H1 (cell line): ENCODE data around the gene NTPCR. TPM values are rescaled to one million over a fixed set of nuclear protein-coding genes. Genes with fewer than 3 reads are reported as not detected.

Experiments
- CTCF ChIA-PET: fragments of 300-600 bp; sonication (Branson Sonifier 250); formaldehyde crosslinking; loops from one replicate; lab custom pipeline; 2021; ENCODE audit not compliant: partially characterized antibody; lab: Charles Lee
- POLR2A ChIA-PET: fragments of 300-600 bp; sonication (Branson Sonifier 250); formaldehyde crosslinking; loops from one replicate; lab custom pipeline; 2021; ENCODE audit warnings: inconsistent platforms; ENCODE audit not compliant: partially characterized antibody; lab: Charles Lee
- DNase-seq, 2 experiments: peaks; one replicate each; pipeline versions ENCODE4 v3.0.0 to v3.0.0-alpha.2; 2010 to 2022; ENCODE audit warnings: low spot score in 2 of 2, low read depth in 1 of 2, mixed read lengths in 1 of 2
- FAIRE-seq: peaks from 2 replicates; lab custom pipeline; 2011; peaks lifted over from hg19 to GRCh38; lab: Jason Lieb, UNC
- H2AFZ ChIP-seq: 2 replicates; pipeline ENCODE4 v1.8.1; 2012; ENCODE audit warnings: low read length, inconsistent platforms
- H2AK5ac ChIP-seq: 2 replicates; pipeline ENCODE4 v1.6.1; 2013; ENCODE audit warnings: low read depth, low read length
- H2BK120ac ChIP-seq: replicated peaks from 2 replicates; pipeline ENCODE3; 2013; ENCODE audit warnings: low read depth, low read length, inconsistent platforms
- H2BK12ac ChIP-seq: 2 replicates; pipeline ENCODE4 v1.6.1; 2013; ENCODE audit warnings: low read depth, low read length
- H2BK15ac ChIP-seq: 2 replicates; pipeline ENCODE4 v1.6.1; 2013; ENCODE audit warnings: low read length
- H2BK20ac ChIP-seq: 2 replicates; pipeline ENCODE4 v1.6.1; 2013; ENCODE audit warnings: low read length
- H2BK5ac ChIP-seq: 2 replicates; pipeline ENCODE4 v1.6.1; 2013; ENCODE audit warnings: low read depth, low read length
- H3K14ac ChIP-seq: 2 replicates; pipeline ENCODE4 v1.6.1; 2013; ENCODE audit warnings: inconsistent platforms; ENCODE audit not compliant: insufficient read length
- H3K18ac ChIP-seq: 2 replicates; pipeline ENCODE4 v1.6.1; 2013; ENCODE audit warnings: low read length; ENCODE audit errors: extremely low read depth
- H3K23ac ChIP-seq: 2 replicates; pipeline ENCODE4 v1.6.1; 2013; ENCODE audit warnings: inconsistent platforms; ENCODE audit not compliant: insufficient read length
- H3K23me2 ChIP-seq: 2 replicates; pipeline ENCODE4 v1.6.1; 2013; ENCODE audit warnings: low read depth, low read length
- H3K27ac ChIP-seq: 2 replicates; pipeline ENCODE4 v1.6.1; 2011; ENCODE audit warnings: low read depth, low read length, inconsistent platforms
- H3K27me3 ChIP-seq, 4 experiments: replicated peaks in 1 of 4; 1 replicate in 1 of 4; 2 replicates in 3 of 4; pipeline versions ENCODE4 v1.6.1 to v1.8.1; 2011 to 2013; ENCODE audit warnings: low read length in 3 of 4, mild to moderate bottlenecking in 3 of 4, inconsistent platforms in 2 of 4, mixed read lengths in 2 of 4, moderate library complexity in 1 of 4; ENCODE audit not compliant: control insufficient read depth in 3 of 4, insufficient read depth in 3 of 4; ENCODE audit errors: extremely low read depth in 1 of 4
- H3K36me3 ChIP-seq, 4 experiments: 2 replicates each; pipeline versions ENCODE4 v1.6.1 to v1.8.1; 2011 to 2013; ENCODE audit warnings: mild to moderate bottlenecking in 4 of 4, low read length in 3 of 4, moderate library complexity in 2 of 4, control low read depth in 1 of 4, inconsistent platforms in 1 of 4; ENCODE audit not compliant: insufficient read depth in 4 of 4, control insufficient read depth in 2 of 4
- H3K4ac ChIP-seq: replicated peaks from 2 replicates; pipeline ENCODE3; 2013; ENCODE audit warnings: low read length, low read depth, mixed read lengths, inconsistent platforms; ENCODE audit not compliant: insufficient read length
- H3K4me1 ChIP-seq, 4 experiments: replicated peaks in 1 of 4; 1 replicate in 1 of 4; 2 replicates in 3 of 4; pipeline versions ENCODE4 v1.6.1 to v1.8.1; 2011 to 2013; ENCODE audit warnings: low read length in 3 of 4, inconsistent platforms in 2 of 4, mixed read lengths in 1 of 4; ENCODE audit not compliant: insufficient read depth in 4 of 4, control insufficient read depth in 3 of 4
- H3K4me2 ChIP-seq, 2 experiments: 2 replicates each; pipeline versions ENCODE4 v1.6.1 to v1.8.1; 2011 to 2013; ENCODE audit warnings: low read depth in 2 of 2, low read length in 2 of 2, control low read depth in 1 of 2, inconsistent platforms in 1 of 2, mild to moderate bottlenecking in 1 of 2; ENCODE audit not compliant: insufficient read depth in 1 of 2
- H3K4me3 ChIP-seq, 4 experiments: fragments of 200-600, 300-600 bp in 1 of 4; sonication (generic), shearing (Covaris generic), sonication (Bioruptor Twin) in 1 of 4; 2 replicates each; pipeline versions ENCODE4 v1.5.1 to v1.8.1; 2011 to 2016; ENCODE audit warnings: low read length in 4 of 4, low read depth in 3 of 4, control low read depth in 2 of 4, inconsistent platforms in 2 of 4, mild to moderate bottlenecking in 2 of 4, mixed read lengths in 1 of 4, moderate library complexity in 1 of 4; ENCODE audit not compliant: insufficient read depth in 2 of 4; ENCODE audit errors: extremely low read depth in 1 of 4
- H3K56ac ChIP-seq: replicated peaks from 2 replicates; pipeline ENCODE3; 2013; ENCODE audit warnings: low read depth, mild to moderate bottlenecking, mixed read lengths, low read length, inconsistent platforms; ENCODE audit not compliant: insufficient read length
- H3K79me1 ChIP-seq: 2 replicates; pipeline ENCODE4 v1.6.1; 2013; ENCODE audit warnings: low read depth, low read length, control low read depth
- H3K79me2 ChIP-seq, 2 experiments: 2 replicates each; pipeline versions ENCODE4 v1.6.1 to v1.8.1; 2012 to 2013; ENCODE audit warnings: low read length in 2 of 2, mild to moderate bottlenecking in 2 of 2, inconsistent platforms in 1 of 2; ENCODE audit not compliant: insufficient read depth in 2 of 2, control insufficient read depth in 1 of 2
- H3K9ac ChIP-seq, 4 experiments: replicated peaks in 1 of 4; 1 replicate in 1 of 4; 2 replicates in 3 of 4; pipeline versions ENCODE4 v1.6.1 to v1.8.1; 2011 to 2013; ENCODE audit warnings: low read depth in 3 of 4, low read length in 3 of 4, control low read depth in 2 of 4, mild to moderate bottlenecking in 2 of 4, moderate library complexity in 2 of 4, inconsistent platforms in 1 of 4; ENCODE audit errors: extremely low read depth in 1 of 4
- H3K9me3 ChIP-seq, 2 experiments: 2 replicates each; pipeline versions ENCODE4 v1.6.1 to v1.8.1; 2012 to 2013; ENCODE audit warnings: mild to moderate bottlenecking in 2 of 2, moderate library complexity in 2 of 2, control low read depth in 1 of 2, inconsistent platforms in 1 of 2, low read depth in 1 of 2, low read length in 1 of 2, mixed read lengths in 1 of 2; ENCODE audit not compliant: insufficient read depth in 2 of 2
- H4K20me1 ChIP-seq, 2 experiments: replicated peaks in 1 of 2; 2 replicates each; pipeline versions ENCODE3 to v1.8.1; 2011 to 2013; ENCODE audit warnings: inconsistent platforms in 2 of 2, low read length in 2 of 2, mild to moderate bottlenecking in 1 of 2; ENCODE audit not compliant: insufficient read depth in 2 of 2, control insufficient read depth in 1 of 2
- H4K5ac ChIP-seq: 2 replicates; pipeline ENCODE4 v1.6.1; 2013; ENCODE audit warnings: low read length, low read depth, mixed read lengths, inconsistent platforms; ENCODE audit not compliant: insufficient read length
- H4K8ac ChIP-seq: 2 replicates; pipeline ENCODE4 v1.8.0; 2013; ENCODE audit warnings: mild to moderate bottlenecking, moderate library complexity, low read length, inconsistent platforms; ENCODE audit not compliant: insufficient read depth; ENCODE audit errors: extremely low read depth
- H4K91ac ChIP-seq: replicated peaks from 2 replicates; pipeline ENCODE3; 2013; ENCODE audit warnings: low read length, mixed read lengths, inconsistent platforms; ENCODE audit not compliant: insufficient read length
- ATF3 ChIP-seq: IDR thresholded peaks from 2 replicates; pipeline ENCODE4 v1.6.1; 2011; ENCODE audit warnings: low read depth, mild to moderate bottlenecking, low read length; ENCODE audit not compliant: insufficient read depth
- BCL11A ChIP-seq, 2 experiments: IDR thresholded peaks; one replicate each; pipeline ENCODE4 v1.6.1; 2011; ENCODE audit warnings: low read depth in 2 of 2, low read length in 2 of 2, mild to moderate bottlenecking in 2 of 2
- CEBPB ChIP-seq: IDR thresholded peaks from 2 replicates; pipeline ENCODE4 v1.6.1; 2012; ENCODE audit warnings: low read depth, low read length
- CHD2 ChIP-seq: IDR thresholded peaks from 2 replicates; pipeline ENCODE4 v1.6.1; 2012; ENCODE audit warnings: low read length, improper control_type of control experiment
- GABPA ChIP-seq: IDR thresholded peaks from 2 replicates; pipeline ENCODE4 v1.6.1; 2011; ENCODE audit warnings: mild to moderate bottlenecking, low read length, moderate library complexity, borderline replicate concordance; ENCODE audit not compliant: insufficient read depth
- HDAC6 ChIP-seq: IDR thresholded peaks from one replicate; pipeline ENCODE4 v1.7.1; 2012; ENCODE audit warnings: low read depth, mild to moderate bottlenecking, inconsistent platforms, low read length, moderate library complexity
- MAX ChIP-seq: IDR thresholded peaks from 2 replicates; pipeline ENCODE4 v1.6.1; 2012; ENCODE audit warnings: inconsistent platforms
- NRF1 ChIP-seq: IDR thresholded peaks from 2 replicates; pipeline ENCODE4 v1.6.1; 2011; ENCODE audit warnings: mild to moderate bottlenecking, low read depth, low read length, improper control_type of control experiment
- RAD21 ChIP-seq, 2 experiments: IDR thresholded peaks in 1 of 2; conservative IDR thresholded peaks in 1 of 2; 2 replicates each; pipeline ENCODE4 v1.6.1; 2011; ENCODE audit warnings: low read depth in 2 of 2, low read length in 2 of 2, improper control_type of control experiment in 1 of 2, inconsistent platforms in 1 of 2, mild to moderate bottlenecking in 1 of 2, moderate library complexity in 1 of 2
- RBBP5 ChIP-seq: IDR thresholded peaks from 2 replicates; pipeline ENCODE4 v1.7.1; 2012; ENCODE audit warnings: low read depth, mild to moderate bottlenecking, inconsistent platforms, low read length, moderate library complexity, borderline replicate concordance
- SIRT6 ChIP-seq: IDR thresholded peaks from one replicate; pipeline ENCODE4 v1.7.1; 2012; ENCODE audit warnings: low read length, inconsistent platforms
- SUZ12 ChIP-seq: fragments of 200-600 bp; sonication (generic); IDR thresholded peaks from 2 replicates; pipeline ENCODE4 v1.6.1; 2012; ENCODE audit warnings: mild to moderate bottlenecking, inconsistent platforms, low read length, moderate library complexity, mixed read lengths
- TBP ChIP-seq: IDR thresholded peaks from 2 replicates; pipeline ENCODE4 v1.6.1; 2011; ENCODE audit warnings: low read depth, low read length, improper control_type of control experiment
- TCF12 ChIP-seq: IDR thresholded peaks from 2 replicates; pipeline ENCODE4 v1.6.1; 2011; ENCODE audit warnings: low read depth, mild to moderate bottlenecking, low read length
- WGBS, 2 experiments: shearing (Covaris generic) in 1 of 2; methylation state at CpG; one replicate each; pipeline versions ENCODE4 v1.1.6 to v1.1.7; 2013 to 2015; ENCODE audit warnings: low lambda C conversion rate in 2 of 2, mixed read lengths in 2 of 2, inconsistent platforms in 1 of 2, low coverage in 1 of 2, missing lambda C conversion rate in 1 of 2; ENCODE audit not compliant: insufficient replicate concordance in 2 of 2, insufficient coverage in 1 of 2, insufficient read length in 1 of 2; ENCODE audit errors: extremely low coverage in 1 of 2, missing lambda C conversion rate in 1 of 2; 5-methylcytosine and 5-hydroxymethylcytosine counted together
- polyA plus RNA-seq, 7 experiments: library from polyadenylated mRNA; depleted of rRNA in 3 of 7; stranded (reverse) in 5 of 7; unstranded in 2 of 7; fragments of >200 nt in 5 of 7; fragments of 200-250 nt in 2 of 7; gene quantifications; 1 replicate in 5 of 7; 2 replicates in 1 of 7; 4 replicates in 1 of 7; pipeline versions ENCODE4 v1.2.1 to v1.2.3, GENCODE V29; 2011 to 2013; ENCODE audit warnings: missing spikeins in 2 of 7, mixed read lengths in 2 of 7
- total RNA-seq: library from RNA; stranded (reverse); fragmentation: NEBNext Ultra II Directional; extraction: Animal tissue kit (Norgen Biotek cat#: 25700); gene quantifications from 2 replicates; pipeline ENCODE4 v1.2.1, GENCODE V29; 2021

Gene NTPCR
- total and polyA plus RNA-seq, 2 of the 8 experiments (the other 6 are each of a cell fraction or from before 2014, with no cell fraction given): 22.6 to 73.1 TPM

GRCh38 chr1:232943679-232944252 is 6.6 kb upstream of the NTPCR start:
- Histone ChIP-seq H3K14ac (no peak overlapping the region), H3K4me1 (no peaks in the 10 kb centered on the region), H3K9me3 (no peaks in the 10 kb centered on the region), H2BK15ac (no peak overlapping the region), H3K9ac (no peak overlapping the region; a peak in 1 of 7 replicates), H3K56ac (no peak overlapping the region), H2BK120ac (no peak overlapping the region), H4K91ac (no peak overlapping the region), H4K5ac (no peak overlapping the region), H2BK12ac (no peak overlapping the region), H2BK5ac (no peak overlapping the region), H3K4me3 (no peak overlapping the region), H2BK20ac (no peak overlapping the region), H3K18ac (no peak overlapping the region), H3K79me1 (no peaks in the 10 kb centered on the region), H2AK5ac (no peak overlapping the region), H3K36me3 (no peaks in the 10 kb centered on the region), H3K79me2 (no peaks in the 10 kb centered on the region), H3K4me2 (no peak overlapping the region), H3K4ac (no peak overlapping the region), H2AFZ (no peak overlapping the region), H4K8ac (no peak overlapping the region), H3K27ac (no peak overlapping the region), H3K27me3 (no peaks in the 10 kb centered on the region), H3K23ac (no peak overlapping the region), H4K20me1 (no peaks in the 10 kb centered on the region), H3K23me2 (no peaks in the 10 kb centered on the region)
- POLR2A ChIA-PET: no interaction called here
- DNase-seq (no peak), FAIRE-seq (no peak)
- CTCF ChIA-PET: no interaction called here
- WGBS, 2 experiments: 81% methylated on average over 9 of the region's 9 CpGs; no CpG with 5 or more reads in 1 of the 2 experiments
- TF ChIP-seq RAD21 (IDR thresholded peaks at IDR 0.05 in 1 of 2, conservative IDR thresholded peaks at IDR 0.05 in 1 of 2; ENCODE audit: low read depth in 2 of 2, low read length in 2 of 2): no peak
- TF ChIP-seq TBP: no peak
- no peak for TF ChIP-seq ATF3
- no peak for TF ChIP-seq BCL11A (IDR thresholded peaks at IDR 0.05; ENCODE audit: low read depth in 2 of 2, low read length in 2 of 2)
- TF ChIP-seq HDAC6: no peak
- TF ChIP-seq MAX: no peak
- TF ChIP-seq CEBPB: no peak
- TF ChIP-seq SIRT6: no peak
- no peak for TF ChIP-seq NRF1
- TF ChIP-seq CHD2: no peak
- no peak for TF ChIP-seq RBBP5
- no peak for TF ChIP-seq SUZ12
- no peak for TF ChIP-seq TCF12
- no peak for TF ChIP-seq GABPA
